NOMO-1 treated with DMSO at 0.1 percent for 48 hours (cell line): ENCODE results near the gene TBC1D24.
A peak's percentile ranks its signal among the peaks of the same experiment; 100 is the strongest.
"Not testable (repeated sequence)": the region's sequence is repeated elsewhere in the genome, so short reads cannot be mapped to it uniquely, and the experiment has no call there.

Experiments used
- DNase-seq: peaks from one replicate; lab custom pipeline; 2025; ENCODE audit not compliant: unreplicated experiment; lab: John Stamatoyannopoulos, UW

TBC1D24 gene

GRCh38 chr16:2468233-2468724 lies 6.6 kb upstream of the TBC1D24 start:
- no peak for DNase-seq

DNA sequence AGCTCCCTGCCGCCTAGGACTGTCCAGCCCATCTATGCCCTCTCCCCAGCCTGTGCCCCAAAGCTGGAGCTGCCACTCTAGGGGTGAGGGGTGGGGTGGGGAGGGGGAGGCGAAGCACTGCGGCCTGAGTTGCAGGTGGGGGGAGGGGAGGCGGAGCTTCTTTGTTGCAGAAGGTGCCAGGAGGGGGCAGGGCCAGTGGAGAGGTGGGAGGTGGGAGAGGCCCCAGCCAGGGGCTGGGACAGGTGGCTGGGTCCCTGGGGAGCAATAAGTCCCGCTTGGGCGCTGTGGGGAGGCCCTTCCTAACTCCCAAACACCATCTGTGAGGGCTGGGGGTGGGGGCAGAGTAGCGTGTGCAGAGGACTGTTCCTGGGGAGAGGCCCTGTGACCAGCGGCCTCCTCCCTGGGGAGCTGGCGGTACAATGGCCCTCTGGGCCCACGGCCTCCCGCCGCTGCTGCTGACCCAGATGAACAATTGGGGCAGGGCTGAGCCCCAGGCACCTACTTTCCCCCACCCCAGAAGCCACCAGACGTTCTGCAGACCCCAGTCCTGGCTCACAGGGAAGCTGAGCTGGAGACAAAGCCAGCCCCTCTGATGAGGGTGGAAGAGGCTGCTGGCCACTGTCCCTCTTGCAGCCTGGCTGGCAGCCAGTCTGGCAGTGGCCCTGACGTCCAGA lies 6.1 kb upstream of the TBC1D24 start:
- DNase-seq, result no peak

- no peak for DNase-seq
Measured at GRCh38 chr16:2469399-2470233, 5.3 kb upstream of the TBC1D24 start.

DNA sequence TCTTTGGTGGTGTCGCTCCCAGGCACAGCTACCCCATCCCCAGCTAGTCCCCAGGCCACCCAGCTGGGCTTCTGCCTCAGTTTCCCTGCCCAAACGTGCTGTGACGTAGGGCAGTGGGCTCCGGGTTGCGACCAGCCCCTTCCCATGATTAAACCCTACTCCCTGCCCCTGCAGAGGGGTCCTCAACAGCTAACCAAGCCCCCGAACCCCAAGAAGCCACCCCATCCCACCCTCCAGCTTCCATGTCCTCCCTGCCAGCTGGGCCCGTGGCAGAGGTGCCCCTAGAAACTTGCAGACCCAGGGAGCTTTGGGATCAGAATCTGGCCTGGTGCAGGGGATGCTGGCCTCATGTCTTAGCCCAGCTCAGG lies 4.7 kb upstream of the TBC1D24 start:
- DNase-seq, result no peak

GRCh38 chr16:2470603-2471015 lies 4.3 kb upstream of the TBC1D24 start:
- DNase-seq, result no peak

DNA sequence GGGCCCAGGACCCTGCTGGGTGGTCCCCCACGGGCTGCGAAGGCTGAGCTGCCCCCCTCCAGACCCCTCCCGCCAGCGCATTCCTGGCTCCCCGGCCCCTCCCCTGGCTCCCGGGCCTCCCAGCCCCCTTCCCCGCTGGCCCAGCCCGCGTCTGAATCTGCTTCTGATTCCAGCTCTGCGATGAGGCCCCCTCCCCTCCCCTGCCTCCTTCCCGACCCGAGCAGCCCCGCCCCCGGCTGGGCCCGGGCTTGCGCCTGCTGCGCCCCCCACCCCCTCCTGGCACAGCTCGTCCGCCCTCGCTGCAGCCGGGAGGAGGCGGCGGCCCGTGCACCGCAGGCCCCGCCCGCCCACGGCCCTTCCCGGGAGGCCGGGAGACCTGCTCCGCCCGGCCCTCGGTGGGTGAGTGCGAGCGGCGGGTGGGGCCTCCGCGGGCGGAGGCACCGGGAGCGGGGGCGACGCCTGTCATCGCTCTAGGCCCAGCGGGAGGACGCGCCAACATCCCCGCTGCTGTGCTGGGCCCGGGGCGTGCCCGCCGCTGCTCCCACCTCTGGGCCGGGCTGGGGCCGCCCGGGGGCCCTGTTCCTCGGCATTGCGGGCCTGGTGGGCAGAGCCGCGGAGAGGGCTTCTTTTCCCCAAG lies 3.8 kb upstream of the TBC1D24 start, which contains the start of gene NTN3:
Gene NTN3, plus strand, starts transcription at position 282 of the 637 bp plus-strand sequence. CDS start 405 bp downstream, outside the sequence.
- no peak for DNase-seq

DNA sequence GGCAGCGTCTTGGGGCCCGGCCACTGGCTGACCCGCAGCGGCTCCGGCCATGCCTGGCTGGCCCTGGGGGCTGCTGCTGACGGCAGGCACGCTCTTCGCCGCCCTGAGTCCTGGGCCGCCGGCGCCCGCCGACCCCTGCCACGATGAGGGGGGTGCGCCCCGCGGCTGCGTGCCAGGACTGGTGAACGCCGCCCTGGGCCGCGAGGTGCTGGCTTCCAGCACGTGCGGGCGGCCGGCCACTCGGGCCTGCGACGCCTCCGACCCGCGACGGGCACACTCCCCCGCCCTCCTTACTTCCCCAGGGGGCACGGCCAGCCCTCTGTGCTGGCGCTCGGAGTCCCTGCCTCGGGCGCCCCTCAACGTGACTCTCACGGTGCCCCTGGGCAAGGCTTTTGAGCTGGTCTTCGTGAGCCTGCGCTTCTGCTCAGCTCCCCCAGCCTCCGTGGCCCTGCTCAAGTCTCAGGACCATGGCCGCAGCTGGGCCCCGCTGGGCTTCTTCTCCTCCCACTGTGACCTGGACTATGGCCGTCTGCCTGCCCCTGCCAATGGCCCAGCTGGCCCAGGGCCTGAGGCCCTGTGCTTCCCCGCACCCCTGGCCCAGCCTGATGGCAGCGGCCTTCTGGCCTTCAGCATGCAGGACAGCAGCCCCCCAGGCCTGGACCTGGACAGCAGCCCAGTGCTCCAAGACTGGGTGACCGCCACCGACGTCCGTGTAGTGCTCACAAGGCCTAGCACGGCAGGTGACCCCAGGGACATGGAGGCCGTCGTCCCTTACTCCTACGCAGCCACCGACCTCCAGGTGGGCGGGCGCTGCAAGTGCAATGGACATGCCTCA lies 3.1 kb upstream of the TBC1D24 start:
- no peak for DNase-seq

DNA sequence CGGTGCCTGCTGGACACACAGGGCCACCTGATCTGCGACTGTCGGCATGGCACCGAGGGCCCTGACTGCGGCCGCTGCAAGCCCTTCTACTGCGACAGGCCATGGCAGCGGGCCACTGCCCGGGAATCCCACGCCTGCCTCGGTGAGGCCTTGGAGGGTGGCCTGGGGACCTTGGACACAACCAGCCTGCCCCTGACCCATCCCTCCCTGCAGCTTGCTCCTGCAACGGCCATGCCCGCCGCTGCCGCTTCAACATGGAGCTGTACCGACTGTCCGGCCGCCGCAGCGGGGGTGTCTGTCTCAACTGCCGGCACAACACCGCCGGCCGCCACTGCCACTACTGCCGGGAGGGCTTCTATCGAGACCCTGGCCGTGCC lies 2.5 kb upstream of the TBC1D24 start:
- no peak for DNase-seq

DNA sequence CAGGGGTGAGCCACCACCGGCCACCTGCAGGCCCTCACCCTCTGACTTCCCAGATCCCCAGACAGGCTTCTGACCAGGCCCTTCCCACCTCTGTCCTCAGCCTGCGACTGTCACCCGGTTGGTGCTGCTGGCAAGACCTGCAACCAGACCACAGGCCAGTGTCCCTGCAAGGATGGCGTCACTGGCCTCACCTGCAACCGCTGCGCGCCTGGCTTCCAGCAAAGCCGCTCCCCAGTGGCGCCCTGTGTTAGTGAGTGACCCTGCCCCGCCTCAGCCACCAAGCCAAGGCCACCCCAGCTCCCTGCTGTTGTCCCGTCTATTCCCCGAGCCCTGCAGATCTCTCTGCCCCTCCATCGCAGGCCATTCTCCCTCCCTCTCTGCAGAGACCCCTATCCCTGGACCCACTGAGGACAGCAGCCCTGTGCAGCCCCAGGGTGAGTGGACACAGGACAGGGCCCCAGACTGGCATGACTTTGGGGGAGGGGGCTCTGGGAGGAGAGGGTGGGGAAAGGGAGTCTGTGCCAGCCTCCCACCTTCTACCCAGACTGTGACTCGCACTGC lies 2.0 kb upstream of the TBC1D24 start:
- no peak for DNase-seq

GRCh38 chr16:2473446-2473926 lies 1.4 kb upstream of the TBC1D24 start:
- no peak for DNase-seq

- DNase-seq, result peak; percentile 38
Measured at GRCh38 chr16:2473999-2474876, 689 bp upstream of the TBC1D24 start.

DNA sequence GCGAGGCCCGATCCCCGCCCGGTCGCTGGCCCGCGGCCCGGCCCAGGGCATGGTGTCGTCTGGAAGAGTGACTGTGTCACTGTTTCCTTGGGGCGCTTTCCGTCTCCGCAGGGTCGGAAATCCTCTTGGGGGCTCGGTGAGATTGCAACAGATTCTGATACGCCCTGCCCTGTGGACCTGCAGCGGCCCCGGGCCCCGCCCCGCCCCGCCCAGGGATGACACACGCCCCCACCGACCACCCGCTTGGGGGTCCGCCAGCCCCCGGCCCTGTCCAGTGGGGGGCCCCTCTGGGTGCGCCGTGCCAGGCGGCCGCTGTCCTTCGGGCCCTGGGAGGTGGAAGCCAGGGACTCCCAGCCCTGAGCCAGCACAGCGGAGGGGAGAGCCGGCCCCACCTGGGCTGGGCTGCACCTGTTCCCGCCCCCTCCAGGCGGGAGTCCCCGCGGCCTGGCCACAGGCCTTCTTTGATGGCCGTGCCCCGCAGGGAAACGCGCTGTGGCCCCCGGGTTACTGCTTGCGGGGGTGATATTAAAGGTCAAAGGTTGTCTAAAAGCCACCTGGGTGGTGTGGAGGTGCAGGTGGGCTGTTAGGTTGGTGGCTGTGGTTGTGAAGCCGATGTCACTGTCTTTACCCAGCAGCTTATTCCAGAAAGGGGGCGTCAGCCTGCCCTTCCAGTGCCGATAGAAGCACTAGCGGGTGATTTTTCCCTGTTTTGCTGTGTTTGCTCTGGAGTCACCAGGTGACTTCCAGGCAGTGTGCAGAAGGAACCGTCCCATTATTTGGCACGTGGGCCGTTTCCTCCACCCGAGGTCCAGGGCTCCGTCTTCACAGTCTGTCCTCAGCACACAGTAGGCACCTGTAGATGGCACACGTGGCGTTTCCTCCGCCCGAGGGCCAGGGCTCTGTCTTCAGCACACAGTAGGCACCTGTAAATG lies 752 bp downstream of the TBC1D24 start:
- DNase-seq, result peak; percentile 10

GRCh38 chr16:2476345-2476720 lies 1.4 kb downstream of the TBC1D24 start:
- no peak for DNase-seq

GRCh38 chr16:2476741-2477140 lies 1.8 kb downstream of the TBC1D24 start:
- DNase-seq, result no peak

- DNase-seq, result no peak
Measured at GRCh38 chr16:2477327-2477726, 2.4 kb downstream of the TBC1D24 start.

DNA sequence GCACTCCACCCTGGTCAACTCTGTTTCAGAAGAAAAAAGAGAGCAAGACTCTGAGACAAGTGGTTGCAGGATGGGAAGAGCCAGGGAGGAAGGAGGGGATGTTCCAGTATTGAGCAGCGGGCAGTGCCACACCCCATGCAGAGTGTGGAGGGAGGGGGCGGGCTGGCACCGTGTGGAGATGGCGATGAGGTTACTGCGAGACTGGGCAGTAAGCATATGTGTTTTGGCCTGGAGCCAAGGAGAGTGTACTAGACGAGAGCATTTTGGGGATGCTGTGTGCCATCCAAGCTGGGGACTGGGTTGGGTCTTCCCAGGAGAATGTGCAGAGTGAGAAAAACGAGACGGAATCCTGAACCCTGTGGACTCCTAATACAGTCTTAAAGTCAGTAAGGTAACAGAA lies 3.4 kb downstream of the TBC1D24 start:
- DNase-seq, result no peak

DNA sequence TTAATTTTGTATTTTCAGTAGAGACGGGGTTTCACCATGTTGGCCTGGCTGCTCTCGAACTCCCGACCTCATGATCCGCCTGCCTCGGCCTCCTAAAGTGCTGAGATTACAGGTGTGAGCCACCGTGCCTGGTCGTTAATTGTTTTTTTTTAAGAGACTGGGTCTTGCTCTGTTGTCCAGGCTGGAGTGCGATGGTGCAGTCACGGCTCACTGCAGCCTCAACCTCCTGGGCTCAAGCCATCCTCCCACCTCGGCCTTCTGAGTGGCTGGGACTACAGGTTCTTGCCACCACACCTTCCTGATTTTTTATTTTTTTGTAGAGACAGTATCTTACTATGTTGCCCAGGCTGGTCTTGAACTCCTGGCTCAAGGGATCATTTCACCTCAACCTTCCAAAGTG lies 5.1 kb downstream of the TBC1D24 start:
- DNase-seq, result not testable (repeated sequence)

- DNase-seq, result no peak
Measured at GRCh38 chr16:2480948-2481347, 6.0 kb downstream of the TBC1D24 start.
